Right ventricle myocardium inferior (tissue), 1 donor: ENCODE data around the gene METAP2. TPM values are rescaled to one million over a fixed set of nuclear protein-coding genes. Genes with fewer than 3 reads are reported as not detected.

Experiments
- ATAC-seq: fragments of 200-7000 bp; cut with Tn5 transposase; one replicate; pipeline ENCODE4 v1.9.1; 2020; ENCODE audit warnings: mild to moderate bottlenecking, moderate library complexity
- DNase-seq: peaks from one replicate; pipeline ENCODE4 v3.0.0; 2021; ENCODE audit errors: missing footprints
- intact Hi-C: fragments of 100-400 bp; cut with DNase I; formaldehyde crosslinking; loops from one replicate; pipeline ENCODE4 v1.11.0; 2022
- total RNA-seq: library from RNA; stranded (reverse); fragmentation: NEBNext Ultra II Directional; extraction: Animal tissue kit (Norgen Biotek cat#: 25700); gene quantifications from one replicate; pipeline ENCODE4 v1.2.1, GENCODE V29; 2021
- donor health status: DM: no; HTN: yes; CAD: no; lungs with severe emphysema.

METAP2 gene
- total RNA-seq, 1 donor from 2014 or later, result 53.2 TPM

- no peak for ATAC-seq
- no peak for DNase-seq
- intact Hi-C loops, result no loop called here
Measured at GRCh38 chr12:95498968-95499367, 25.0 kb downstream of the METAP2 start.

GRCh38 chr12:95499772-95500171 is 25.8 kb downstream of the METAP2 start:
- DNase-seq (no peak), ATAC-seq (no peak)
- intact Hi-C loops, result no loop called here

DNA sequence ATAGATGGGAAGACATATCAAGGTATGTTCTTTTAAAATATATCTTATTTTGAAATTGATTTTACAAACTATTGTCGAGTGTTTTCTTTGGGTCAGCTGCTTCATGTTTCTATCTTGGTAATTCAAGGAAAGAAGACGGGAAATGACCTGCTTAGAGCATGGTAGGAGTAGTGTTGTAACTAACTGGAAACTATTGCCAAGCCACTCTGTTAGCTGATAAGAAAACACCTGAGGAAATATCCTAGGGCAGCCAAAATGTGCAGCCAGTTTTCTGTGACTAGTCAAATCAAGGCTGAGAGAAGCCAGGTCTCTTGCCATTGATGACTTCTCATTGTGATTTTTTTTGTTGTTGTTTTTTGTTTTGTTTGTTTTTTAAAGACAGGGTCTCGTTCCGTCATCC is 30.2 kb downstream of the METAP2 start:
- DNase-seq (no peak), ATAC-seq (no peak)
- intact Hi-C loops, result no loop called here

DNA sequence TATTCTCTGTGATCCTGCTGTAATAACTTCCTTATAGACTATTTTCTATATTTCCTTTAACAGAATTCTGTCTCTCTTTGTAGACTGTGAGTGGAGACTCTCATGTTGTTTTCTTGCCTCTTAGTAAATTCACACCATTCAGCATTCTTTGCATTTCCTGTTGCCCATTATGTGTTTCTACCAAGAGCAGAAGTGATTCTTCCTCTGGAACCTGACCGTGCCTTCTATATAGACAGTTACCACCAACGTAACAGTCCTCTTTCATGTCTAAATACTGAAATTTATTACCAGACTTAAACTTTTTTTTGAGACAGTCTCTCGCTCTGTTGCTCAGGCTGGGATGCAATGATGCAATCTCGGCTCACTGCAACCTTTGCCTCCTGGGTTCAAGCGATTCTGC is 31.1 kb downstream of the METAP2 start:
- intact Hi-C loops, result no loop called here
- ATAC-seq, result no peak
- no peak for DNase-seq

DNA sequence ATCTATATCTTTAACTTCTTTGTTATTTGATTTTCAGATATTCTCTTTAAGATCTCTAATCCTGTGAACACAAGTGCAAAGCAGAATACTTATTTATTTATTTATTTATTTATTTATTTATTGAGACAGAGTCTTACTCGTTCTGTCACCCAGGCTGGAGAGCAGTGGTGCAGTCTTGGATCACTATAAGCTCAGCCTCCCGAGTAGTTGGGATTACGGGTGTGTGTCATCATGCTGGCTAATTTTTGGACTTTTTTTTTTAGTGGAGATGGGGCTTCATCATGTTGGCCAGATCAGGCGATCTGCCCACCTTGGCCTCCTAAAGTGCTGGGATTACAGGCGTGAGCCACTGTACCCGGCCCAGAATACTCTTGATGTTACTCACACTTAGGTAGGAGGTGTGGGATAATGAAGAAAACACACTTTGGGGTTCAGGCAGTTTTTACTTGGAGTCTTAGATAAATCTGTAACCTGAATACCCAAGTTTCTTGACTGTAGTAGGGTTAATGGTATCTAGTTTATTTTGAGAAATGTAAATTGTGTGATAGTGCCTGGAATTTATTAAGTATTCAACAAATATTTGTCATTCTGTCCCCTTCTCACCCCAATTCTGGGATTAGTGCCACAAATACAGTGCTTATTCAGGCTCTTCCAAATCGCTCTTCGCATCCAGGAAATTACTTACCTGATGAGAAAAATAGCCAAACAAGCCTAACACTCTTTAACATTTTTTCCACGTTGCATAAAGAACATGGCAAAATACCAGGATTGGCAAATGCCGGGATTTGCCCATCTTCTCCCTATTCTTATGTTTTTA is 33.0 kb downstream of the METAP2 start:
- intact Hi-C loops, result no loop called here
- DNase-seq (no peak), ATAC-seq (no peak)

DNA sequence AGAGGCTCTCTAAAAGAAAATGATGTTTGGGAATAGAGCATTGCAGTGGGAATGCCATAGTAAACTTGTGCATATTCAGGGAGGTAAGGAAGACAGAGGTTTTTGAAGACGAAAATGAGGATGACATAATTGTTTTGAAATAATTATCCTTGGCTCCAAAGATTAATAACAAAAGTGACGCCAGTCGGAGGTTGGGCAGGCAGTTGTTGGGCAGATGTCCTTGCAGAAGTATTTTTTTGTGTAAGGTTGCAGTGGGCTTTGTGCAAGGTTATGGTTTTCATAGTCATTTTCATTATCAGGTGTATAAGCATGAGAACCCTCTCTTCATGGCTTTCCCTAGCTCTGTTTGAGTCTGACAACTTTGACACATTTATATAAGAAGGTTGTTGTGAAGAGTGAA is 35.3 kb downstream of the METAP2 start:
- no peak for ATAC-seq
- DNase-seq, result no peak
- intact Hi-C loops, result no loop called here

DNA sequence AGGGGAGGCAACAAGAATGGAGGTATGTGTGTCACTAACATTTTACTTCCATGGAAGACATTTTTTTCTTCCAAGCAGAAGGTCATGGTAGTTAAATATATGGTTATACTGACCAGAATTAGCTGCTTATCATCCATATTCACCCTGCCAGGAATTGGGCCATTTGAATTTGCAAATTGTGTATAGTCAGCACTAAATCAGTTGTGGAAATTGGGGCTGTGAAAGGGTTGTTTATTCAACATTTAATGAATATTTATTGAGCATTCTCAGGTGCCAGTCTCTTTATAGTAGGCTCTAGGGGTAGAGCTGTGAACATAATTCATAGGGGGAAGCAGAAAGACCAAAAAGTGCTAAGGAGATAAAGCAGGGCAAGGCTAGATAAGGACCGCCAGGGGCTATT is 38.0 kb downstream of the METAP2 start:
- intact Hi-C loops, result no loop called here
- DNase-seq, result no peak
- ATAC-seq, result no peak

DNA sequence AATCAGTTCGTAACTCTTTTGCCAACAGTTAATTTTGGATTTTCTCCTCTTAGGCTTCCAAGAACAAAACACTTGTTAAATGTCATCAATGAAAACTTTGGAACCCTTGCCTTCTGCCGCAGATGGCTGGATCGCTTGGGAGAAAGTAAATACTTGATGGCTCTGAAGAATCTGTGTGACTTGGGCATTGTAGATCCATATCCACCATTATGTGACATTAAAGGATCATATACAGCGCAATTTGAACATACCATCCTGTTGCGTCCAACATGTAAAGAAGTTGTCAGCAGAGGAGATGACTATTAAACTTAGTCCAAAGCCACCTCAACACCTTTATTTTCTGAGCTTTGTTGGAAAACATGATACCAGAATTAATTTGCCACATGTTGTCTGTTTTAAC is 39.6 kb downstream of the METAP2 start:
- DNase-seq (no peak), ATAC-seq (no peak)
- intact Hi-C loops, result no loop called here

DNA sequence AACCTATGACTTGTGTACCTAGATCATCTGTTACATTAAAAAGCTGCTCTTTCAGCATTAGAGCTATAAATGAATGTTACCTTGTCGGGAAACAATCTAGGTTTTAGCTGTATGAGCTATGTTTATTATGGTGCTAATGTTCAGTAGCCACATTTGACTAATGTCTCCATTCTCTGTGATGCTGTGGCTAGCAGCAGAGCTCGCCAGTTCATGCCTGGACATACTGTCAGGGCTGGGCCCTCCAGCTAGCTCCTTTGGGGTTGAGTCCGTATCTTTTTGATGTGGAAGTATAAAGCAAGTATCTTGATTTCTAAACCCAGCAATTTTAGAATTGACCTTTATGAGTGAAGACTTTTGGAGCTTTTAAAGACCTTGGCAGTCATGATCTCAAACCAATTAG is 41.2 kb downstream of the METAP2 start:
- intact Hi-C loops, result no loop called here
- DNase-seq (no peak), ATAC-seq (no peak)

GRCh38 chr12:95516757-95517156 is 42.8 kb downstream of the METAP2 start:
- no peak for ATAC-seq
- DNase-seq, result no peak
- intact Hi-C loops, result no loop called here

- DNase-seq (no peak), ATAC-seq (no peak)
- intact Hi-C loops, result no loop called here
Measured at GRCh38 chr12:95517246-95517645, 43.3 kb downstream of the METAP2 start.

- intact Hi-C loops, result no loop called here
- no peak for ATAC-seq
- DNase-seq, result no peak
Measured at GRCh38 chr12:95518944-95519343, 45.0 kb downstream of the METAP2 start.

- no peak for DNase-seq
- intact Hi-C loops, result no loop called here
- ATAC-seq, result no peak
Measured at GRCh38 chr12:95520816-95521215, 46.9 kb downstream of the METAP2 start.

DNA sequence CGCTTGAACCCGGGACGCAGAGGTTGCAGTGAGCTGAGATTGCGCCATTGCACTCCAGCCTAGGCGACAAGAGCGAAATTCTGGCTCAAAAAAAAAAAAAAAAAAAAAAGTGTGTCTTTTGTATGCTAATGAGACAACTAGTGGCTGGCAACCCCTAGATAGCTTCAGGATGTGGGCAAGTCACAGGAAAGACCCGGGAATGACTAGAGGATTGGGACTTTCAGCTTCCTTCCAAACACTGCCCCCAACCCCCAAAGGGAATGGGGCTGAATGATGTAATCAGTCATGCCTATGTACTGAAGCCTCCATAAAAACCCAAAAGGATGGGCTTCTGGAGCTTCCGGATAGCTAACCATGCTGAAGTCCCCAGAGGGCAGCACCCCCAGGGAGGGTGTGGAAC is 48.7 kb downstream of the METAP2 start:
- ATAC-seq (no peak), DNase-seq (no peak)
- intact Hi-C loops, result no loop called here

DNA sequence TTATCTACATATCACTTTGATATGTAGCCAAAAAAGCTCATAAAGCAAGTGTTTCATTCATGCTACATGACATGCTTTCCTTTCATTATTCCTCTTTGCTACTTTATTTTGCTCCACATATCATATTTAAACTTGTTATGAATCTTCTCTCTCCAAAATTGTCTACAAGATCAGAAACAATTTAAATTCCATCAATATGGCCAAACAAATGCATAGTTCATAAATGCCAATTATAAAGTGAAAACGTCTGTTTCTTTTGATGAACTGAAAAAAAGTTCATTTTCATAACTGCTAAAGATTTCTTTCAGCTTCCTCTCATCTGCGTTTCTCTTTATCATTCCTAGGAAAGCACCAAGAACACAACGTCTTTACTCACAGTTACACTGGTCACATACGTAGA is 54.5 kb downstream of the METAP2 start:
- DNase-seq (no peak), ATAC-seq (no peak)
- intact Hi-C loops, result no loop called here

- ATAC-seq, result no peak
- DNase-seq, result no peak
- intact Hi-C loops, result loop anchor here (5.0 kb wide), 1 partner anchor 192 kb away; no protein-coding TSS in a partner anchor
Measured at GRCh38 chr12:95529693-95530225, 55.8 kb downstream of the METAP2 start.

GRCh38 chr12:95532851-95533250 is 58.9 kb downstream of the METAP2 start:
- ATAC-seq, result no peak
- no peak for DNase-seq
- intact Hi-C loops, result loop anchor here (1.0 to 5.0 kb wide), 3 partner anchors 182 to 416 kb away; no protein-coding TSS in a partner anchor

DNA sequence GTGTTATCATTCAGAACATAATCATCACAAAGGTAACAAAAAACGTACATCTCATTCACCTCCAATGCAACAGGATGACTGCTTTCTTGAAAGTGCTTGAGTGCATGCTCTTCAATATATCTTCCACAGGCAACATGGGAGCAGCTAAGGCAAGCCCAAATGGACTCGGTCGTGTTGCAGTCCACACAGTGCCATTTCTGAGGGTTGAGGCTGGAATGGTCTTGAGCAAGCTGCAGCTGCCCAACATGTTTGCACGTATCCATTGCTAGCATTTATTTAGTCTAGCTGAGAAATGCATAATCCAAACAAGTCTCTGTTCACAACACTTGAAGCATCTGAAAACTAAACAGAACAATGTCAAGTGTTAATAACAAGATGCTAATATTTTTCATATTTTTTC is 60.0 kb downstream of the METAP2 start:
- no peak for DNase-seq
- ATAC-seq, result no peak
- intact Hi-C loops, result loop anchor here (1.0 to 5.0 kb wide), 3 partner anchors 183 to 417 kb away; no protein-coding TSS in a partner anchor

GRCh38 chr12:95538006-95538405 is 64.1 kb downstream of the METAP2 start:
- ATAC-seq (no peak), DNase-seq (no peak)
- intact Hi-C loops, result no loop called here

- intact Hi-C loops, result no loop called here
- ATAC-seq, result no peak
- DNase-seq, result no peak
Measured at GRCh38 chr12:95538656-95539055, 64.7 kb downstream of the METAP2 start.

- DNase-seq, result no peak
- intact Hi-C loops, result loop anchor here (10.0 kb wide), 1 partner anchor 1087 kb away; the partner anchor contains the start of gene CEP83
- ATAC-seq, result no peak
Measured at GRCh38 chr12:95541436-95541835, 67.5 kb downstream of the METAP2 start.
